Measurements from ENCODE around the gene GPX2.

GRCh38 chr14:64965356-64966000, 22.9 kb upstream of the GPX2 start:
- TF ChIP-seq CTCF (IDR thresholded peaks at IDR 0.05) = no peak
- no peak for TF ChIP-seq POLR2A (IDR thresholded peaks at IDR 0.05)
